RWPE1 (cell line): ENCODE data around the gene PLPP3.

Experiments
- CTCF ChIA-PET: fragments of 350-600 bp; sonication (Branson Sonifier 250); formaldehyde crosslinking; extraction: SDS; loops from one replicate; lab custom pipeline; 2021; lab: Yijun Ruan, JAX
- POLR2A ChIA-PET: fragments of 400-600 bp; formaldehyde crosslinking; extraction: SDS; loops from one replicate; lab custom pipeline; 2020; ENCODE audit warnings: antibody characterized with exemption; ENCODE audit not compliant: low non-redundant PET; lab: Yijun Ruan, JAX
- DNase-seq: peaks from one replicate; pipeline ENCODE4 v3.0.0; 2012; ENCODE audit warnings: low spot score
- H3K27ac ChIP-seq: fragments of 450-650 bp; 2 replicates; pipeline ENCODE4 v1.5.1; 2017
- TF ChIP-seq, protein P1 (sequence below): fragments of 450-650 bp; conservative IDR thresholded peaks from 2 replicates; pipeline ENCODE4 v1.5.1; 2017; ENCODE audit warnings: low read depth, mild to moderate bottlenecking

Gene PLPP3

GRCh38 chr1:56545711-56546110 lies 33.7 kb downstream of the PLPP3 start:
- H3K27ac ChIP-seq: no peak overlapping the region
- ChIA-PET POLR2A (no interaction called here), CTCF (no interaction called here)
- TF ChIP-seq, protein P1, sequence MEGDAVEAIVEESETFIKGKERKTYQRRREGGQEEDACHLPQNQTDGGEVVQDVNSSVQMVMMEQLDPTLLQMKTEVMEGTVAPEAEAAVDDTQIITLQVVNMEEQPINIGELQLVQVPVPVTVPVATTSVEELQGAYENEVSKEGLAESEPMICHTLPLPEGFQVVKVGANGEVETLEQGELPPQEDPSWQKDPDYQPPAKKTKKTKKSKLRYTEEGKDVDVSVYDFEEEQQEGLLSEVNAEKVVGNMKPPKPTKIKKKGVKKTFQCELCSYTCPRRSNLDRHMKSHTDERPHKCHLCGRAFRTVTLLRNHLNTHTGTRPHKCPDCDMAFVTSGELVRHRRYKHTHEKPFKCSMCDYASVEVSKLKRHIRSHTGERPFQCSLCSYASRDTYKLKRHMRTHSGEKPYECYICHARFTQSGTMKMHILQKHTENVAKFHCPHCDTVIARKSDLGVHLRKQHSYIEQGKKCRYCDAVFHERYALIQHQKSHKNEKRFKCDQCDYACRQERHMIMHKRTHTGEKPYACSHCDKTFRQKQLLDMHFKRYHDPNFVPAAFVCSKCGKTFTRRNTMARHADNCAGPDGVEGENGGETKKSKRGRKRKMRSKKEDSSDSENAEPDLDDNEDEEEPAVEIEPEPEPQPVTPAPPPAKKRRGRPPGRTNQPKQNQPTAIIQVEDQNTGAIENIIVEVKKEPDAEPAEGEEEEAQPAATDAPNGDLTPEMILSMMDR: no peak
- no peak for DNase-seq

DNA sequence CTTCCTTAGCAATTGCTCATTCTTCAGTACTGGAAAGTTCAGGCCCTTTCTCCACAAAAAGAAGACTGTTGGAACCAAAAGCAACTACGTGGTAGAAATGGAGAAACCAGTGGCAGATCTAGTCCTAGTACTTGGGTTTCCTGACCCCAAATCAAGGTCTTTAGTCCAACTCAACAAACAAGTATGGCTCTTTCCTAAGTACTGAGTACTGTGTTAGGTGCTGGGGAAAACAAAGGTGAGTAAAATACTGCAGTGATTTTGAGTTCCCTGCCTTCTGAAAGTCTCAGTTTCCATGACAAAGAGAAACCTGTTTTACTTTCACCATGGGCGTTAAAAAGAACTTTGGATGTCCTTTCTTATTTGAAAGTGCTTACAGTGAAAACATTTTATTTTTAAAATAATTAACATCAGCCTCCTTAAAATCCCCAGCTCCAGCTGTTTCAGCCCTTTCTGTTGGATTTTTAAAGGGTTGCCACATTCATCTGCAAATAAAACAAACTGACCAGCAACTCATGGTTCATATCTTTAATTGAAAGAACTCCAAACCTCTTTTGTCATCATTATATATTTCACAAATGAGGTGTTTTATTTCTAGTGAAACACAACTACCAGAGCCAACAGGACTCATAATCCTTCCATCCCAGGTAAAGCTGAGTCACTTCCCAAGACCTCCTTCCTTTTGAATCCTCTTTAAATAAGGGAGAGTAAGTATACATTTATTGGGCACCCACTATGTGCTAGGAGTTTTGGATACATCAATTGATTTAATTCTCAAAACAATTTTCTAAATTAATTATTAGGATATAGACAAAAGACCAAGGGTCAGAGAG lies 35.4 kb downstream of the PLPP3 start:
- DNase-seq: no peak
- no peak overlapping the region for H3K27ac ChIP-seq
- TF ChIP-seq, protein P1: no peak
- POLR2A ChIA-PET: no interaction called here
- CTCF ChIA-PET: no interaction called here

- ChIA-PET CTCF (no interaction called here), POLR2A (no interaction called here)
- TF ChIP-seq, protein P1: no peak
- H3K27ac ChIP-seq: no peak overlapping the region
- no peak for DNase-seq
Measured at GRCh38 chr1:56542651-56543050, 36.7 kb downstream of the PLPP3 start.

GRCh38 chr1:56541408-56541807 lies 38.0 kb downstream of the PLPP3 start:
- ChIA-PET CTCF (no interaction called here), POLR2A (no interaction called here)
- TF ChIP-seq, protein P1: no peak
- H3K27ac ChIP-seq: no peak overlapping the region
- no peak for DNase-seq

DNA sequence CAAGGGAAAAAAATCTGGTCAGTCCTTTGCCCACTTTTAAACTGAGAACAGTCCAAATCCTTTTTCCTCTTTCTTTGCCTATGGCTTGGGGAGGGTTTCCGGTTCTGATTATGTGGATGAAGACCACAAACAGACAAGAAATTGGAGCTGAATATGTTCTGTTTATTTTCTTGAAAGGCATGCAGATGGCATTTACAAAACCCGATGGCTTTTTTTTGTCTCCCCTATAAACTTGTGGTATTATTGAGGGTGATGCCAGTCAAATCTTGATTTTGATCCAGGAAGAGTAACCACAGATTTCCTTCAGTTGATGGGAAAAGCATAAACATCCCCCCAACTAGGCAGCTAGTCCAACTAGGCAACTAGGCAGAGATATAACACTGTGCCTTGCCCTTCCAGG lies 38.9 kb downstream of the PLPP3 start:
- H3K27ac ChIP-seq: no peak overlapping the region
- DNase-seq: no peak
- TF ChIP-seq, protein P1: no peak
- ChIA-PET CTCF (no interaction called here), POLR2A (no interaction called here)

GRCh38 chr1:56539520-56539931 lies 39.8 kb downstream of the PLPP3 start:
- TF ChIP-seq, protein P1: no peak
- ChIA-PET CTCF (no interaction called here), POLR2A (no interaction called here)
- DNase-seq: no peak
- H3K27ac ChIP-seq: no peak overlapping the region
